SU-DHL-6 (cell line): Measurements from ENCODE around the gene LSS.

Experiments
- CTCF ChIP-seq: fragments of 200-600 bp; sonication (generic); IDR thresholded peaks from one replicate; pipeline ENCODE4 v1.5.1; 2017; ENCODE audit warnings: antibody characterized with exemption, mild to moderate bottlenecking, low read length, moderate library complexity; ENCODE audit not compliant: insufficient read depth, poor library complexity, severe bottlenecking
- EZH2phosphoT487 ChIP-seq: fragments of 200-600 bp; sonication (generic), shearing (Covaris generic); conservative IDR thresholded peaks from 2 replicates; pipeline ENCODE4 v1.6.1; 2018; ENCODE audit warnings: mild to moderate bottlenecking, antibody characterized with exemption, low read length, moderate library complexity, mixed read lengths

GRCh38 chr21:46211786-46212720 is 16.5 kb downstream of the LSS start:
- TF ChIP-seq CTCF (no peak), EZH2phosphoT487 (no peak)
